OCI-LY1 (cell line): ENCODE measurements around the gene KCTD13.

Source experiments
- EZH2 ChIP-seq: fragments of 200-600 bp; sonication (generic), shearing (Covaris generic); IDR thresholded peaks from 2 replicates; pipeline ENCODE4 v1.8.0; 2017; ENCODE audit warnings: borderline replicate concordance, mixed run types, mild to moderate bottlenecking, antibody characterized with exemption, low read length, moderate library complexity, mixed read lengths
- TF ChIP-seq, protein P1 (sequence below): fragments of 200-600 bp; sonication (generic), shearing (Covaris generic); IDR thresholded peaks from 2 replicates; pipeline ENCODE4 v1.5.1; 2017; ENCODE audit warnings: mild to moderate bottlenecking, antibody characterized with exemption, low read length, moderate library complexity, mixed read lengths

DNA sequence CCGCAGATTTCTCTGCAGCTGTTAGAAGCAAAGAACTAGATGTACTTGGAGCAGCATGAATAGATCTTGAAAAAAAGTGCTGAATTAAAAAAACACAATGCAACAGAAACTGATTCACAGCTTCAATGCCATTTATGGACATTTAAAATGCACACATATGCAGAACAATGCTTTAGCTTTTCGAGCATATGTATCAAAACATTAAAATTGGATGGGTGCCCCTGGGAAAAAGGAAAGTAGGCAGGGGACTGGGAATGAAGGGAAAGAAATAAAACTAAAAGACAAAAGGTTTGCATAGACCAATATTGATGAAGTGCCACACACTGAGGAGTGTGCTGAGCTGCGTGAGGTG lies 5.0 kb downstream of the KCTD13 start:
- TF ChIP-seq, protein P1, sequence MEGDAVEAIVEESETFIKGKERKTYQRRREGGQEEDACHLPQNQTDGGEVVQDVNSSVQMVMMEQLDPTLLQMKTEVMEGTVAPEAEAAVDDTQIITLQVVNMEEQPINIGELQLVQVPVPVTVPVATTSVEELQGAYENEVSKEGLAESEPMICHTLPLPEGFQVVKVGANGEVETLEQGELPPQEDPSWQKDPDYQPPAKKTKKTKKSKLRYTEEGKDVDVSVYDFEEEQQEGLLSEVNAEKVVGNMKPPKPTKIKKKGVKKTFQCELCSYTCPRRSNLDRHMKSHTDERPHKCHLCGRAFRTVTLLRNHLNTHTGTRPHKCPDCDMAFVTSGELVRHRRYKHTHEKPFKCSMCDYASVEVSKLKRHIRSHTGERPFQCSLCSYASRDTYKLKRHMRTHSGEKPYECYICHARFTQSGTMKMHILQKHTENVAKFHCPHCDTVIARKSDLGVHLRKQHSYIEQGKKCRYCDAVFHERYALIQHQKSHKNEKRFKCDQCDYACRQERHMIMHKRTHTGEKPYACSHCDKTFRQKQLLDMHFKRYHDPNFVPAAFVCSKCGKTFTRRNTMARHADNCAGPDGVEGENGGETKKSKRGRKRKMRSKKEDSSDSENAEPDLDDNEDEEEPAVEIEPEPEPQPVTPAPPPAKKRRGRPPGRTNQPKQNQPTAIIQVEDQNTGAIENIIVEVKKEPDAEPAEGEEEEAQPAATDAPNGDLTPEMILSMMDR = no peak
- no peak for TF ChIP-seq EZH2
